HepG2 (cell line): ENCODE measurements around the gene NKX1-1.

ENCODE experiments used
- CTCF ChIP-seq: sonication (generic); formaldehyde crosslinking; IDR thresholded peaks from 2 replicates; pipeline ENCODE4 v1.5.0; 2020; ENCODE audit warnings: mild to moderate bottlenecking, missing genetic modification reagents, moderate library complexity
- EP300 ChIP-seq, 3 experiments: sonication (generic) in 1 of 3; formaldehyde crosslinking in 1 of 3; IDR thresholded peaks; 2 replicates each; pipeline versions ENCODE4 v1.5.1 to v1.6.1; 2011 to 2020; ENCODE audit warnings: low read depth in 2 of 3, low read length in 2 of 3, borderline replicate concordance in 1 of 3, improper control_type of control experiment in 1 of 3, mild to moderate bottlenecking in 1 of 3, missing genetic modification reagents in 1 of 3, moderate library complexity in 1 of 3
- FOXP1 ChIP-seq, 2 experiments: fragments of 450-650 bp in 1 of 2; IDR thresholded peaks; 2 replicates each; pipeline ENCODE4 v1.6.1; 2017 to 2018; ENCODE audit warnings: antibody characterized with exemption in 1 of 2
- HOXA7 ChIP-seq: sonication (generic); formaldehyde crosslinking; IDR thresholded peaks from 2 replicates; pipeline ENCODE4 v1.8.1; 2022; ENCODE audit warnings: mild to moderate bottlenecking, missing genetic modification reagents, moderate library complexity
- MAZ ChIP-seq, 2 experiments: sonication (generic) in 1 of 2; formaldehyde crosslinking in 1 of 2; IDR thresholded peaks; 2 replicates each; pipeline versions ENCODE4 v1.5.0 to v1.6.1; 2012 to 2020; ENCODE audit warnings: low read depth in 2 of 2, mild to moderate bottlenecking in 2 of 2, borderline replicate concordance in 1 of 2, improper control_type of control experiment in 1 of 2, low read length in 1 of 2, missing genetic modification reagents in 1 of 2, moderate library complexity in 1 of 2
- POLR2AphosphoS5 ChIP-seq: IDR thresholded peaks from 2 replicates; pipeline ENCODE4 v1.6.1; 2012; ENCODE audit warnings: low read depth, low read length
- STAT6 ChIP-seq: sonication (generic); formaldehyde crosslinking; IDR thresholded peaks from 2 replicates; pipeline ENCODE4 v1.4.0; 2020; ENCODE audit warnings: missing genetic modification reagents, mild to moderate bottlenecking, borderline replicate concordance
- ZBTB26 ChIP-seq: IDR thresholded peaks from 2 replicates; pipeline ENCODE4 v1.6.1; 2016; ENCODE audit warnings: missing compliant biosample characterization, missing genetic modification reagents, borderline replicate concordance
- ZBTB33 ChIP-seq: sonication (generic); formaldehyde crosslinking; IDR thresholded peaks from 2 replicates; pipeline ENCODE4 v1.4.0; 2020; ENCODE audit warnings: missing genetic modification reagents
- ZFP36 ChIP-seq: fragments of 150-350 bp; IDR thresholded peaks from 2 replicates; pipeline ENCODE4 v1.6.1; 2018; ENCODE audit warnings: borderline replicate concordance, low read length, low read depth; ENCODE audit not compliant: partially characterized antibody

GRCh38 chr4:1404573-1405253 is 1.5 kb downstream of the NKX1-1 start:
- TF ChIP-seq FOXP1 (IDR thresholded peaks at IDR 0.05) (no peak), FOXP1 (CRISPR knock-in tag; IDR thresholded peaks at IDR 0.05) (no peak), EP300 (IDR thresholded peaks at IDR 0.05; ENCODE audit: low read depth in 2 of 2, low read length in 2 of 2) (no peak), EP300 (CRISPR knock-in tag; IDR thresholded peaks at IDR 0.05; ENCODE audit: borderline replicate concordance) (no peak), ZBTB26 (CRISPR knock-in tag) (no peak), CTCF (CRISPR knock-in tag) (no peak), HOXA7 (CRISPR knock-in tag) (no peak), STAT6 (no peak), ZFP36 (no peak), MAZ (IDR thresholded peaks at IDR 0.05; ENCODE audit: borderline replicate concordance, low read depth, low read length) (no peak), MAZ (CRISPR knock-in tag; IDR thresholded peaks at IDR 0.05; ENCODE audit: low read depth) (no peak), POLR2AphosphoS5 (no peak), ZBTB33 (CRISPR knock-in tag) (no peak)
